HUDEP-2 (cell line): Measurements from ENCODE around the gene HDAC1.
A peak's percentile ranks its signal among the peaks of the same experiment; 100 is the strongest.

Source experiments
- DNase-seq, 76 experiments: peaks; one replicate each; lab custom pipeline; 2025; ENCODE audit not compliant: unreplicated experiment in 76 of 76; lab: John Stamatoyannopoulos, UW

The HDAC1 gene

GRCh38 chr1:32321712-32322291 is 29.9 kb downstream of the HDAC1 start:
- no peak for DNase-seq

- DNase-seq = no peak
These were observed 35.3 kb downstream of the HDAC1 start for GRCh38 chr1:32327204-32327603.

DNA sequence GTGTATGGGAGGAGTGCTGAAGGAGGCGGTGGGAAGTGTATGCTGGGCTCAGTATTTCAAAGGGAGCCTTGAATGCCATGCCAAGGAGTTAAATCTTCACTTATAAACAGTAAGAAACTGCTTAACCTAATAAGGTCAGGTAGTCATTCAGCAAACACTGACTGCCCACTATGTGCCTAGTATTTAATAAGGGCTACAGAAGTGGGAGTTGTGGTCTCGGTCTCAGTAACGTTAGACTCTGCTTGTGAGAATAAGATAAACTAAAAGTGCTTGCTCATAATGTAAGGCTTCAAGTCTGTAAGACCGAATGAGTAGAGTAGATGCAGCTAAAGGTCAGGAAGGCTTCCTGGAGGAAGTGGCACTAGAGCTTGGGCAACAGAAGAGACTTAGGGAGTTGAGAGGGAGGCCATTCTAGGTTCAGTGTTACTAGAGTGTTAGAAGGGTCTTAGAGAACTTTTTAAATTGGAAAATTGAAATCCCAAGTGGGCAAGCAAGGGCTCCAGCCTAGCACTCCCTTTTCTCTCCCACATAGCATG is 38.1 kb downstream of the HDAC1 start:
- no peak for DNase-seq

GRCh38 chr1:32330558-32331151 is 38.8 kb downstream of the HDAC1 start:
- no peak for DNase-seq

DNA sequence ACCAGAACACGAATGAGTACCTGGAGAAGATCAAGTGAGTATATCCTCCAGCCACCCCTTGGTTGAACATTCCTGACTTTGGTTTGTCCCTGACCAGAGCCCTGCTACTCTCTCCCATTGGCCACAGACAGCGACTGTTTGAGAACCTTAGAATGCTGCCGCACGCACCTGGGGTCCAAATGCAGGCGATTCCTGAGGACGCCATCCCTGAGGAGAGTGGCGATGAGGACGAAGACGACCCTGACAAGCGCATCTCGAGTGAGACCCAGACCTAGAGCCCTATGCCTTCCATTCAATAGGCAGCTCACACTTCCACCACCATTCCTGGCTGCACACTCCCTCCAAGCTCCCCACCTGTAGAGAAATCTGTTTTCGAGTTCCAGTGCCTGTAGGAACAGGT is 39.7 kb downstream of the HDAC1 start:
- DNase-seq = no peak

GRCh38 chr1:32332290-32333079 is 40.6 kb downstream of the HDAC1 start:
- no peak for DNase-seq

DNA sequence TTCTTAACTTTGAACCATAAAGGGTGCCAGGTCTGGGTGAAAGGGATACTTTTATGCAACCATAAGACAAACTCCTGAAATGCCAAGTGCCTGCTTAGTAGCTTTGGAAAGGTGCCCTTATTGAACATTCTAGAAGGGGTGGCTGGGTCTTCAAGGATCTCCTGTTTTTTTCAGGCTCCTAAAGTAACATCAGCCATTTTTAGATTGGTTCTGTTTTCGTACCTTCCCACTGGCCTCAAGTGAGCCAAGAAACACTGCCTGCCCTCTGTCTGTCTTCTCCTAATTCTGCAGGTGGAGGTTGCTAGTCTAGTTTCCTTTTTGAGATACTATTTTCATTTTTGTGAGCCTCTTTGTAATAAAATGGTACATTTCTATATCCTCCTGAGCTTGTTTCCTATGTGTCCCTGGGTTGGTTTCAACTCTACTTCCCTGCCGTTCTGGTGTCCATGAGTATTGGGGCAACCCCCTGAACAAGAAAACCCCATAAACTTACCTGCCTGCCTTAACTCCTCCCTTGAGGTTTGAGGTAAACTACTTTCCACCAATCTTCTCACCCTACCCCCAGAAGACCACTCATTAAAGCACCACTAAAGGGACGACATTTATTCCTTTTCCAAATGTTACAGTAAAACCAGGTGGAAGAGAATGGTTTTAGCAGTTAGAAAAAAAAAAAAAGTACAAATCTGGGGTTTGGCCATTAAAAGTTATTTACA is 41.5 kb downstream of the HDAC1 start:
- no peak for DNase-seq

DNA sequence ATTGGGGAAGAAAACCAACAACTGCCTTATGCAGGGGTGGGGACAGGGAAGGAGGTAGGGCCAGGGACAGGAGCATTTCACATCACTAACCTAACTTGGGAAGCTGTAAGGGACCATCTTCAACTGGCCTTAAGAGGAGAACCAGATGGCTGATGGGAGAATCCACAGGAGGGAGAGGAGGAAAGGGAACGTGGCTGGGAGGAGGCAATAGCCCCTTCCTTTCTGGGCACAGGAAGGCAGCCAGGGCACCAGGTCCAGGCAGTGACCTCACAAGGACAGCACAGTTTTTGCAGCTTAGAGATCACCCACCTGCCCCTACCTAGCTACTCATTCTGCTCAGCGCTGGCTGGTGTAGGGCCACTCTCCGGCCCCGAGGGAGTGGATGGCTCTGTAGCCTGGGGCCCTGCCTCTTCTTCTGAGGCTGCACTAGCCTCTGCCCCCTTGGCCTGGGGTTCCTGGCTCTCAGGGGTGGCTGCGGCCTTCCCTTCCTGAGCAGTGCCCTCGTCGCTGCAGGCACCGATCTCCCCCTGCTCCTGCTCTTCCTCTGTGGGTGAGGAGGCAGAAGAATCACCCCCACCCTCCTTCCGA is 42.5 kb downstream of the HDAC1 start:
- DNase-seq = no peak

DNA sequence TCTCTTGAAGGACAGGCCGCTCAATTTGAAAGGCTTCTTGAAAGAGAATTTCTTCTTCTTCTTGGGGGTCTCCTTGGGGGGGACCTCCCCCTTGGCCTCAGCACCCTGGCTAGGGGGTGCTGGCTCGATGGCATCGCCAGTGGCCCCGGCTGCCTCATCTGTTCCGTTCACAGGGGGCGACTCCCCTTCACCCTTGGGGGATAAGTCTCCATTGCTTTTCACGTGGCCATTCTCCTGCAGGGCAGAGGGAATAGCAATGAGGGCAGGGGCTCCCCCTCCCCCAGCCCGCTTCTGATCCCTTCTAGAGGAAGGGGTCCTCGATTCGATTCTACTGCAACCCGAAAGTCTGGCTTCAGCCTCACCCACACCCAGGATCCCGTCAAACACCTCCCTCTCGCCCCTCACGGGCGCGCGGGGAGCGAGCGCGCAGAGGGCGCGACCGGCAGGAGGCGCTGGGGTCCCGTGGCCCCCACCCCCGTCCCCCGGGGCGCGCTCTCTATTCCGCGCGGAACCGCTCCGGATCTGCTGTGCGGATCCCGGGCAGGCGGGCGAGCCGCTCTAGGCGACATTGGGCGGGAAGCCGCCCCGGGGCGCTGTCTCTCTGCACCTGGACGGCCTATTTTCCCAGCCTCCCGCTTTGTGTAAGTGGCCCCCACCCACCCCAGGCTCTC is 43.1 kb downstream of the HDAC1 start:
- DNase-seq = peak in 31 of 76 experiments; percentile 7 to 38 (median 24)

GRCh38 chr1:32335535-32335789 is 43.6 kb downstream of the HDAC1 start:
- DNase-seq = no peak

- DNase-seq = peak in 61 of 76 experiments; percentile 13 to 72 (median 52)
These were observed 44.1 kb downstream of the HDAC1 start, which contains the start of gene MARCKSL1 for GRCh38 chr1:32335790-32336590. Gene MARCKSL1, minus strand, starts transcription at chr1:32336233. Its CDS starts 200 bp downstream, at chr1:32336033.

DNA sequence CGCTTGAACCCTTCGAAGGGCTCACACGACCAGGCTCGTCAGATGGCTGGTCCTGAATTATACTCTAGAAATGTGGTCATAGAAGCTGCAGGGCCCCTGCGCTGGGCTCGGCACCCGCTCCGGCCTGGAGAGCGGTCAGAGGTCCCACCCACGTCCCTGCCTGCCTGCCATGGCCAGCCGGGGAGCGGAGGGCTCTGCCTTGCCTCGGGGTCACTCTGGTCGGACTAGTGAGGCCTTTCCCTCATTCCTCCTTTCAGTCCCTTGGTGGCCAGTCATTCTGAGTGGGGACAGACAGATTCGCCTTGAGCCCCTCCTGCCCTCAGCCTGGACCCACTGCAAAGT is 44.7 kb downstream of the HDAC1 start:
- no peak for DNase-seq

- peak in 41 of 76 experiments; percentile 5 to 57 (median 27) for DNase-seq
These were observed 45.2 kb downstream of the HDAC1 start for GRCh38 chr1:32336963-32337675.

DNA sequence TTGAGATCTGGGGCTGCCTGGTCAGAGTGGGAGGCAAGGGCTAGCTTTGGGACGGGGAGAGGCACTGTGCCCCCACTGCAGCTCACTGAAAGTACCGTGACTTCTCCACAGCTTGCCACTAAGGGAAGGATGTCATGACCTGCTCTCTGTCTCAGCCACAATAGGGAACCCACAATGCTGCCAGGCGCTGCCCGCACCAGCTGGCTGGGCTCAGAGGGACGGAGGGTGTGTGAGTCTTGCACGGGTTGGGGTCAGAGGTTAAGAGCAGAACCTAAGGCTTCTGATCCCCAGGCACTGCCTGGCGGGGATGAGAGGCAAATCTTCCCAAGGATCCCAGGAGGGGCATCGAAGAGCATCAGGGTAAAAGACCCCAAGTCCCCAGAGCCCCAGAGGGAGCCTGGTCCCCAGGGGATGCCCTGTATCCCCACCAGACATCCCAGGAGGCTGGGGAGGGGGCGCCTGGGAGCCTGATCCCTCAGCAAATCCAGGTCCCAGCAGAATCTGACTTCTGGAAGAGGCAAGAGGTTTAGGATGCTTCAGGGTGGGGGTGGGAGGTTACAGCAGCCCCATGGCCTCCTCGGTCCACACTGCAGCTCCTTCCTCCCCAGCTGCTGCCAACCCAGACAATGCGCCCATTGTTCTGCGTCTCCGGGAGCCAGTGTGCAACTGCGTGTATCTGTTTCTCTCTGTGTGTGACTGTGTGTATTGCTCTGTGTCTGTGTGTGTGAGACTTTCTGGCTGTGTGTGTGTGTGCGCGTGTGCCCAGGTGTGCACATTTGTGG is 46.2 kb downstream of the HDAC1 start:
- DNase-seq = no peak

DNA sequence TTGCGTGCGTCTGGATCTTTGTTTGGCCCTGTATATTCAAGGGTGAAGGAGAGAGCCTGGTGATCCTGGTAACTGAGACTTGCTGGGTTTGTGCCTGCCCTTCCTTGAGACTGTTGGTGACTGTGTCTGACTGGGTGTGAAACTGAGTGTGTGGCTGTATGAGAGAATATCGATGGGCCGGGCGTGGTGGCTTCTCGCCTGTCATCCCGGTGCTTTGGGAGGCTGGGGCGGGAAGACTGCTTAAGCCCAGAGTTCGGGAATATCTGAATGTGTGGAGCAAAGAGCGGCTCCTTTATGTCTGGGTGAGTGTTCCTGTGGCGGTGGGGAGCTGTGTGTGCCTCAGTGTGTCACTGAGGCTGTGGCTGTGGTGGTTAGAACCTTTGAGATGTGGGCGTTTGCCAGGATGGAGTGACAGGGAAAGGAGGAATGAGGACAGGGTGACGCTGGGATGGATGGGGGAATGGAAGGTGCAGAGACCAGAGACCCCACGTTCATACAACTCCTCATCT is 46.8 kb downstream of the HDAC1 start:
- DNase-seq = no peak

DNA sequence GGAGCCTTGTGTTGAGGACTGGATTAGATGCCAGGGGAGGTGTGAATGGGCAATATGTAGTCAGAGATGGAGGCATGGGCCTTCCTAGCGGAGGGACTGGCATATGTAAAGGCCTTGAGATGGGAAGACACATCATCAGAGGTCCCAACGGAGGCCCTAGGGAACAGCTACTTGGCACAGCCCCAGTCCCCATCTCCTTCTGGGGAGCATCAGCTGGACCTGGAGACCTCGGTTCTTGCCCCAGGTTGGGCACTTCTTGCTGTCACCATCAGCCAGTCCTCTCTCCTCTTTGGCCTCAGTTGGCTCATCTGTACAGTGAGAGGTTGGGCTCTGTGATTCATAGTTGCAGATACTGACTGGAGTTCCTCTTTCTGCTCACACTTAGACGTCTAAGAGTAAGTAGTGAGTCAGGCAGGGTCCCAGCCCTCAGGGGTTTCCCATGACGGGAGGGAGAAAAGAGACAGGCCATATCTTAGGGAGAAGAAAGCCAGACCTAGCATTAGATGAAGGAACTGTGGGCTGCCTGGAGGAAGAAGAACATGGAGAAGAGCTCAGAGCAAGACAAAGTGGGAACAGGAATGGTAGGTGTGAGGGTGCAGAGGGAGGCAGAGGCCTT is 47.6 kb downstream of the HDAC1 start:
- DNase-seq = peak in 4 of 76 experiments; percentile 7 to 27 (median 16)

GRCh38 chr1:32341186-32341757 is 49.4 kb downstream of the HDAC1 start:
- DNase-seq = no peak
